Muscle layer of colon (tissue), 2 donors: Measurements from ENCODE around the gene FHL2.
"Not testable (repeated sequence)": the region's sequence is repeated elsewhere in the genome, so short reads cannot be mapped to it uniquely, and the experiment has no call there.

Experiments used
- H3K27ac ChIP-seq: one replicate; pipeline ENCODE4 v1.7.0; 2013; ENCODE audit warnings: low read depth, mild to moderate bottlenecking, low read length, moderate library complexity
- H3K27me3 ChIP-seq, 2 donors: one replicate each; pipeline ENCODE4 v1.7.0; 2013; ENCODE audit warnings: low read length in 2 of 2, mild to moderate bottlenecking in 2 of 2; ENCODE audit not compliant: insufficient read depth in 2 of 2, control insufficient read depth in 1 of 2
- H3K36me3 ChIP-seq: one replicate; pipeline ENCODE4 v1.7.0; 2013; ENCODE audit warnings: mild to moderate bottlenecking, low read length; ENCODE audit not compliant: insufficient read depth
- H3K4me1 ChIP-seq: one replicate; pipeline ENCODE4 v1.7.0; 2013; ENCODE audit warnings: mild to moderate bottlenecking, low read length; ENCODE audit not compliant: insufficient read depth
- H3K4me3 ChIP-seq, 2 donors: one replicate each; pipeline ENCODE4 v1.7.0; 2013; ENCODE audit warnings: low read length in 2 of 2, low read depth in 1 of 2, mild to moderate bottlenecking in 1 of 2, moderate library complexity in 1 of 2
- H3K9ac ChIP-seq: one replicate; pipeline ENCODE4 v1.7.0; 2013; ENCODE audit warnings: low read length
- H3K9me3 ChIP-seq: one replicate; pipeline ENCODE4 v1.7.0; 2013; ENCODE audit warnings: mild to moderate bottlenecking, low read length
- donor health status: abdominal sarcoma.
- donor health status: Adenocarcinoma of cecum.

Gene FHL2

GRCh38 chr2:105330681-105331375 lies 68.0 kb downstream of the FHL2 start:
- H3K9ac ChIP-seq: no peak overlapping the region
- H3K9me3 ChIP-seq: no peaks in the 10 kb centered on the region
- H3K4me1 ChIP-seq: peaks cover 21% of the 10 kb centered on the region
- H3K36me3 ChIP-seq: peaks cover 3% of the 10 kb centered on the region
- no peaks in the 10 kb centered on the region for H3K27me3 ChIP-seq
- H3K4me3 ChIP-seq: peak overlapping the region in 1 of 2 donors; percentile 74
- no peak overlapping the region for H3K27ac ChIP-seq

GRCh38 chr2:105329561-105330495 lies 69.0 kb downstream of the FHL2 start, which contains the start of gene TGFBRAP1:
TGFBRAP1 (minus strand) TSS chr2:105329735; CDS start chr2:105308301, 21,434 bp downstream.
- peak within 1 kb of the TSS; percentile 85 for H3K27ac ChIP-seq
- H3K36me3 ChIP-seq: peaks cover 3% of the 10 kb centered on the region
- H3K4me1 ChIP-seq: peaks cover 21% of the 10 kb centered on the region
- no peaks in the 10 kb centered on the region for H3K27me3 ChIP-seq
- peak within 1 kb of the TSS; percentile 39 to 90 for H3K4me3 ChIP-seq
- H3K9me3 ChIP-seq: no peaks in the 10 kb centered on the region
- H3K9ac ChIP-seq: peak within 1 kb of the TSS; percentile 24

DNA sequence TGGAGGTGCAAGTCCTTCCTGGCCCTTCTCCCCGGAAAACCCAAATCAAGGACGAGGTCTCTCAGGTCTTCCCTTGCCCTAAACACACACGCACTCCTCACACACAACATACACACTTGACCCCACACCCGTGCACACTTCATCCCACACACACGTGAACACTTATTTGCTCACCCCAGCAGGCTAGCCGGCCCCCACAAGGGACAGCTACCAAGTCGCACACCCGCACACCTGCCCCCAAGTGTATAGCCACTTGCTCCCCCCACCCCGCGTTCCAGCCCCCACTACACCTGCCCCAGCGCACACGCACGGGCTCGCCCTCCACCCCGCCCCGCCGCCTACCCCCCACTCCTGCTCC lies 69.7 kb downstream of the FHL2 start:
- H3K4me3 ChIP-seq: peak overlapping the region in 1 of 2 donors; percentile 90
- peak overlapping the region; percentile 73 for H3K27ac ChIP-seq
- H3K4me1 ChIP-seq: peaks cover 21% of the 10 kb centered on the region
- no peaks in the 10 kb centered on the region for H3K27me3 ChIP-seq
- H3K36me3 ChIP-seq: peaks cover 3% of the 10 kb centered on the region
- no peaks in the 10 kb centered on the region for H3K9me3 ChIP-seq
- peak overlapping the region; percentile 24 for H3K9ac ChIP-seq

GRCh38 chr2:105328281-105329196 lies 70.3 kb downstream of the FHL2 start:
- Histone ChIP-seq H3K27me3 (no peaks in the 10 kb centered on the region), H3K4me3 (peak overlapping the region; percentile 28 to 90), H3K9ac (peak overlapping the region; percentile 24), H3K27ac (peak overlapping the region; percentile 73), H3K36me3 (no peaks in the 10 kb centered on the region), H3K4me1 (peaks cover 21% of the 10 kb centered on the region), H3K9me3 (no peaks in the 10 kb centered on the region)

GRCh38 chr2:105327690-105328089 lies 71.2 kb downstream of the FHL2 start:
- H3K4me3 ChIP-seq: no peak overlapping the region
- H3K27me3 ChIP-seq: no peaks in the 10 kb centered on the region
- no peaks in the 10 kb centered on the region for H3K9me3 ChIP-seq
- H3K36me3 ChIP-seq: no peaks in the 10 kb centered on the region
- H3K27ac ChIP-seq: peak overlapping the region; percentile 73
- H3K4me1 ChIP-seq: peaks cover 21% of the 10 kb centered on the region
- no peak overlapping the region for H3K9ac ChIP-seq

DNA sequence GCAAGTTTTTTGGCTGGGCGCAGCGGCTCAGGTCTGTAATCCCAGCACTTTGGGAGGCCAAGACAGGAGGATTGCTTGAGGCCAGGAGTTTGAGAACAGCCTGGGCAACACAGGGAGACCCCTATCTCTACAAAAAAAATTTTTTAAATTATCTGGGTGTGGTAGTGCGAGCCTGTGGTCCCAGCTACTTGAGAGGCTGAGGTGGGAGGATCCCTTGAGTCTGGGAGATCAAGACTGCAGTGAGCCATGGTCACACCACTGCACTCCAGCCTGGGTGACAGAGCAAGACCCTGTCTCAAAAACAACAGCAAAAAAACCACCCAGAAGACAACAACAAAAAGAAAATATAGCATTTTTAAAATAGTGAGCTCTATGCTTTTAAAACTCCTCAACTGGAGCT lies 71.6 kb downstream of the FHL2 start:
- peaks cover 21% of the 10 kb centered on the region for H3K4me1 ChIP-seq
- H3K27me3 ChIP-seq, H3K9me3 ChIP-seq, H3K27ac ChIP-seq, H3K4me3 ChIP-seq, H3K9ac ChIP-seq, H3K36me3 ChIP-seq: not testable (repeated sequence)

DNA sequence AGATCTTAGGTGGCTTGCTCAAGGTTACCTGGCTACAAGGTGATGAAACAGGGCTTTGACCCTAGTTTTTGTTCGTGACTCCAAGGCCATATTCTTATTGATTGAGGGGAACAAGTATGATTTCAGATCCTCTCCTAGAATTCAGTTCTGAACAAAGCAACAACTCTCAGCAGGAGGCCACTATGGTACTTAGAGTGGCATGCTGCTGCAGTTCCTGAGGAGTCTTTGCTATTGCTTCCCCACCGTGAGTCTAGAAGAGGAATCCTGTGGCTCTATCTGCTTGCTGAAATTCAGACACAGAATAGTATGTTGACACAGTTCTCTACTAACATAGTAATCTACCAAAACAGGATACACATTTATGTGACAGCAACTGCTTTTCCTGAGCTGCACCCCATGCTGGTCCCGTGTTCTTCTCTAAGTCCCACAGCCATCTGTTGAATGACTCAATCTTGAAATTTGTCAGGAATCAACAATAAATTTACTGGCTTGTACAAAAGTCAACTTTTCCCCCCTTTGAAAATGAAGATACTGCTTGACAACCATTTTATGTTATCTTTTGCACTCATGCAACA lies 73.4 kb downstream of the FHL2 start:
- Histone ChIP-seq H3K4me3 (no peak overlapping the region), H3K36me3 (no peaks in the 10 kb centered on the region), H3K27me3 (no peaks in the 10 kb centered on the region), H3K9ac (no peak overlapping the region), H3K4me1 (peaks cover 16% of the 10 kb centered on the region), H3K27ac (no peak overlapping the region), H3K9me3 (no peaks in the 10 kb centered on the region)

- H3K9me3 ChIP-seq: no peaks in the 10 kb centered on the region
- no peak overlapping the region for H3K27ac ChIP-seq
- H3K9ac ChIP-seq: no peak overlapping the region
- H3K4me3 ChIP-seq: no peak overlapping the region
- no peaks in the 10 kb centered on the region for H3K36me3 ChIP-seq
- H3K4me1 ChIP-seq: peaks cover 15% of the 10 kb centered on the region
- H3K27me3 ChIP-seq: no peaks in the 10 kb centered on the region
Measured at GRCh38 chr2:105324732-105325131, 74.1 kb downstream of the FHL2 start.

- Histone ChIP-seq H3K4me1 (peaks cover 15% of the 10 kb centered on the region), H3K4me3 (no peak overlapping the region), H3K27me3 (no peaks in the 10 kb centered on the region), H3K36me3 (no peaks in the 10 kb centered on the region), H3K9ac (no peak overlapping the region), H3K27ac (no peak overlapping the region), H3K9me3 (no peaks in the 10 kb centered on the region)
Measured at GRCh38 chr2:105324101-105324500, 74.8 kb downstream of the FHL2 start.

GRCh38 chr2:105323111-105323510 lies 75.7 kb downstream of the FHL2 start:
- Histone ChIP-seq H3K9ac (no peak overlapping the region), H3K27ac (no peak overlapping the region), H3K27me3 (no peaks in the 10 kb centered on the region), H3K4me3 (no peak overlapping the region), H3K9me3 (no peaks in the 10 kb centered on the region), H3K36me3 (no peaks in the 10 kb centered on the region), H3K4me1 (peaks cover 5% of the 10 kb centered on the region)
